ENCODE results near the gene GGNBP2.

GGNBP2 gene

GRCh38 chr17:36629970-36630502, 85.3 kb downstream of the GGNBP2 start:
- no peak for DNase-seq (ENCODE audit: low spot score)

- no peak for DNase-seq (ENCODE audit: low spot score)
Observed at GRCh38 chr17:36631022-36631421, 86.3 kb downstream of the GGNBP2 start.

- no peak for DNase-seq (ENCODE audit: low spot score)
Observed at GRCh38 chr17:36632916-36633771, 88.4 kb downstream of the GGNBP2 start.
